ENCODE measurements around the gene TMX2. TPM values are rescaled to one million over a fixed set of nuclear protein-coding genes. Genes with fewer than 3 reads are reported as not detected.
A peak's percentile ranks its signal among the peaks of the same experiment; 100 is the strongest.

TMX2 gene
- total RNA-seq, 1 donor from 2014 or later, result 71.3 TPM

GRCh38 chr11:57729479-57729878 lies 17.1 kb downstream of the TMX2 start:
- TF ChIP-seq CTCF (IDR thresholded peaks at IDR 0.05; ENCODE audit: insufficient read depth, low read length, severe bottlenecking), result no peak
- no peaks in the 10 kb centered on the region for H3K27me3 ChIP-seq (ENCODE audit: control insufficient read depth, insufficient read depth, low read length)
- no peak overlapping the region for H3K4me3 ChIP-seq (ENCODE audit: low read depth, low read length)
- FAIRE-seq (no peak), DNase-seq (ENCODE audit: low read depth) (no peak)
- no peaks in the 10 kb centered on the region for H3K36me3 ChIP-seq (ENCODE audit: control insufficient read depth, insufficient read depth, low read length)

- Histone ChIP-seq H3K36me3 (ENCODE audit: control insufficient read depth, insufficient read depth, low read length) (peaks cover 1% of the 10 kb centered on the region), H3K4me3 (ENCODE audit: low read depth, low read length) (no peak overlapping the region), H3K27me3 (ENCODE audit: control insufficient read depth, insufficient read depth, low read length) (no peaks in the 10 kb centered on the region)
- DNase-seq (ENCODE audit: low read depth), result no peak
- no peak for FAIRE-seq
- no peak for TF ChIP-seq CTCF (IDR thresholded peaks at IDR 0.05; ENCODE audit: insufficient read depth, low read length, severe bottlenecking)
Observed at GRCh38 chr11:57732661-57733060, 20.3 kb downstream of the TMX2 start.

- Histone ChIP-seq H3K36me3 (ENCODE audit: control insufficient read depth, insufficient read depth, low read length) (peaks cover 7% of the 10 kb centered on the region), H3K27me3 (ENCODE audit: control insufficient read depth, insufficient read depth, low read length) (no peaks in the 10 kb centered on the region), H3K4me3 (ENCODE audit: low read depth, low read length) (no peak overlapping the region)
- DNase-seq (ENCODE audit: low read depth), result no peak
- FAIRE-seq, result no peak
- TF ChIP-seq CTCF (IDR thresholded peaks at IDR 0.05; ENCODE audit: insufficient read depth, low read length, severe bottlenecking), result no peak
Observed at GRCh38 chr11:57735619-57736298, 23.4 kb downstream of the TMX2 start.

GRCh38 chr11:57741132-57742086 lies 29.0 kb downstream of the TMX2 start, which contains the start of gene SELENOH:
Gene SELENOH, plus strand, starts transcription at chr11:57741491. Its CDS starts 105 bp downstream, at chr11:57741596.
- FAIRE-seq (no peak), DNase-seq (ENCODE audit: low read depth) (peak; percentile 90)
- no peak for TF ChIP-seq CTCF (IDR thresholded peaks at IDR 0.05; ENCODE audit: insufficient read depth, low read length, severe bottlenecking)
- H3K4me3 ChIP-seq (ENCODE audit: low read depth, low read length), result peak within 1 kb of the TSS; percentile 94
- H3K36me3 ChIP-seq (ENCODE audit: control insufficient read depth, insufficient read depth, low read length), result peaks cover 18% of the 10 kb centered on the region
- H3K27me3 ChIP-seq (ENCODE audit: control insufficient read depth, insufficient read depth, low read length), result no peaks in the 10 kb centered on the region

- DNase-seq (ENCODE audit: low read depth) (no peak), FAIRE-seq (no peak)
- Histone ChIP-seq H3K4me3 (ENCODE audit: low read depth, low read length) (peak overlapping the region; percentile 94), H3K27me3 (ENCODE audit: control insufficient read depth, insufficient read depth, low read length) (no peaks in the 10 kb centered on the region), H3K36me3 (ENCODE audit: control insufficient read depth, insufficient read depth, low read length) (peaks cover 18% of the 10 kb centered on the region)
- no peak for TF ChIP-seq CTCF (IDR thresholded peaks at IDR 0.05; ENCODE audit: insufficient read depth, low read length, severe bottlenecking)
Observed at GRCh38 chr11:57742087-57742452, 29.7 kb downstream of the TMX2 start.

All from bronchial epithelial cell (primary cell).